HG03442 (cell line): Measurements from ENCODE around the gene RICTOR.
"Not testable (repeated sequence)": the region's sequence is repeated elsewhere in the genome, so short reads cannot be mapped to it uniquely, and the experiment has no call there.

Experiments used
- ATAC-seq: cut with Tn5 transposase; IDR thresholded peaks from one replicate; pipeline ENCODE4 v1.9.1; 2021; ENCODE audit warnings: mild to moderate bottlenecking, moderate library complexity; ENCODE audit not compliant: unreplicated experiment

RICTOR gene

DNA sequence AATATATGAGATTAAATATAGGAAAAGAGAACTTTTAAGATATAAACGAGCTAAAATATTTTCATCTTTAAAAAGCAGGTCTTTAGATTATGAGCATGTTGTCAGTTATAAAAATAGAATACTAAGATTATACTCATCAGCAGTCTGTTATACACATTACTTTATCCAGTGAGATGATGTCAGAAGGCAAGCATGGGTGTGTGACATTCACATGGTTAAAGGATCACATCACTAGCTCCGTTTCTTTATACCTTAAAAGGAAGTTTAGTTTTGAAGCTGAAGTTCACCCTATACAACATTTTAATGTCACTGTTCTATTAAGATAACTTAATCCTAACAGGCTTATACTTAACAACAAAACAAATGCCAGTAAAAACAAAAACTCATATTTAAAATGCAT, 59.6 kb downstream of the RICTOR start:
- no peak for ATAC-seq

GRCh38 chr5:39013938-39014337, 60.3 kb downstream of the RICTOR start:
- ATAC-seq: no peak

- ATAC-seq: not testable (repeated sequence)
Measured at GRCh38 chr5:39010958-39011357, 63.2 kb downstream of the RICTOR start.

DNA sequence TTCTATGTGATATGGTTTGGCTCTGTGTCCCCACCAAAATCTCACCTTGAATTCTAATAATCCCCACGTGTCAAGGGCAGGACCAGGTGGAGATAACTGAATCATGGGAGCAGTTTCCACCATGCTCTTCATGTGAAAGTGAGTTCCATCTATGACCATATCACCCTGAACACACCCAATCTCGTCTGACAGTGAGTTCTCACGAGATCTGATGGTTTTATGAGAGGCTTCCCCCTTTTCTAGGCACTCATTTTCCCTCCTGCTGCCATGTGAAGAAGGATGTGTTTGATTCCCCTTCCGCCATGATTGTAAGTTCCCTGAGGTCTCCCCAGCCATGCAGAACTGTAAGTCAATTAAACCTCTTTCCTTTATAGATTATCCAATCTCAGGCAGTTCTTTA, 64.2 kb downstream of the RICTOR start:
- no peak for ATAC-seq

- ATAC-seq: no peak
Measured at GRCh38 chr5:39009280-39009679, 64.9 kb downstream of the RICTOR start.

- ATAC-seq: no peak
Measured at GRCh38 chr5:39006650-39007049, 67.5 kb downstream of the RICTOR start.

- ATAC-seq: no peak
Measured at GRCh38 chr5:39005566-39006232, 68.5 kb downstream of the RICTOR start.

DNA sequence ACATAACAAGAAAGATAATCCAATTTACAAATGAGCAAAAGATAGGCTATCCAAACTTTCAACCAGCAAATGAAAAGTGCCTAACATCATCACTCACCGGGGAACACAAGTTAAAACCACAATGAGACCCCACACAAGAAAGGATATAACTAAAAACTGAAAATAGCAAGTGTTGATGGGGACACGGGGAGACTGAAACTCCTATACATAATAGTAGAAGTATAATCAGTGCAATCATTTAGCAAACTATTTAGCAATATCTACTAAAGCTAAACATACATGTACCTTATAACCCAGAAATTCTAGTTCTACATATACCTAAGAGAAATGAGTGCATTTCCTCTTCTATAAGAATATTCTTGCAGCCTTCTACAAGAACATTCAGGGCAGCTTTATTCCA, 72.5 kb downstream of the RICTOR start:
- no peak for ATAC-seq

DNA sequence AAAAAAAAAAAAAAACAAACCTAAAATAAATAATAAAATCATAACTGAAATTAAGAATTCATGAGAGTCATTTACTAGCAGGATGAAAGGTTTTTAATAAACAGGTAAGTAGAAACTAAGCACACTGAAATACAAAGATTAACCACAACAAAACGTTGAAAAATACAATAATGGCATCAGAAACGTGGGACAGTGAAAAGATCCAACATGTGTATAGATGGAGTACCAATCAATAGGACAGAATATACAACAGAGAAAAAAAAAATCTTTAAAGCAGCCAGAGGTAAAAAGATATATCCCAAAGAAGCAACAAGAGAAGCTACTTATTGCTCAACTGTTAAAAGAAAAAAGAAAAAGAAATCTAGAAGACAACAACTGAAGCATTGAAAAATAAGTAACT, 75.2 kb downstream of the RICTOR start:
- no peak for ATAC-seq

- no peak for ATAC-seq
Measured at GRCh38 chr5:38997591-38997990, 76.6 kb downstream of the RICTOR start.

DNA sequence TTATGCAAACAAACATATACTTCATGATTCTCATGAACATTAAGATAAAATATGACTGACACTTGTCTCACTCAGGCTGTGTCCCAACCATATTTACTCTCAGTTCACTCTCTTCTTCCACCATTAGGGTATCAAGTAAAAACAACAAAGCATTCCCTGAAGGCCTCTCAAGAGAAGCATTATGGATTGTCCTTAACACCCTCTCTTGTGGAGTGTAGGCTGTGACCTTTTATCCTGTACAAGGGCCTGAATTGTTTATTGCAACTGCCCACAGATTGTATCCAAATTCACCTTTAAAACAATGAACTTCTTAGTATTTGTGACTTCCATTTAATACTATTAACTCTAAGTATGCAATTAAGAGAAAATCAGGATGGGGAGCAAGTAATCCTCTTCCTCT, 78.1 kb downstream of the RICTOR start:
- no peak for ATAC-seq

GRCh38 chr5:38994324-38994927, 79.8 kb downstream of the RICTOR start:
- ATAC-seq: no peak

DNA sequence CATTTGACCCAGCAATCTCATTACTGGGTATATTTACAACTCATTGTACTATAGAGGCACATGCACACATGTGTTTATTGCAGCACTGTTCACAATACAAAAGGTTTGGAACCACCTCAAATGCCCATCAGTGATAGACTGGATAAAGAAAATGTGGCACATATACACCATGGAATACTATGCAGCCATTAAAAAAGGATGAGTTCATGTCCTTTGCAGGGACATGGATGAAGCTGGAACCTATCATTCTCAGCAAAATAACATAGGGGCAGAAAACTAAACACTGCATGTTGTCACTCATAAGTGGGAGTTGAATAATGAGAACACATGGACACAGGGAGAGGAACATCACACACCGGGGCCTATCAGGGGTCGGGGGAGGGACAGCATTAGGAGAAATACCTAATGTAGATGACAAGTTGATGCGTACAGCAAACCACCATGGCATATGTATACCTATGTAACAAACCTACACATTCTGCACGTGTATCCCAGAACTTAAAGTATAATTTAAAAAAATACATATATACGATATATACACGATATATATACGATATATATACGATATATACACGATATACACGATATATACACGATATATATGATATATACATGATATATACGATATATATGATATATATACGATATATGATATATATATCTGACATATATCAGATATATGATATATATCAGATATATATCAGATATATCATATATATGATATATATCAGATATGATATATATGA, 84.1 kb downstream of the RICTOR start:
- ATAC-seq: not testable (repeated sequence)

DNA sequence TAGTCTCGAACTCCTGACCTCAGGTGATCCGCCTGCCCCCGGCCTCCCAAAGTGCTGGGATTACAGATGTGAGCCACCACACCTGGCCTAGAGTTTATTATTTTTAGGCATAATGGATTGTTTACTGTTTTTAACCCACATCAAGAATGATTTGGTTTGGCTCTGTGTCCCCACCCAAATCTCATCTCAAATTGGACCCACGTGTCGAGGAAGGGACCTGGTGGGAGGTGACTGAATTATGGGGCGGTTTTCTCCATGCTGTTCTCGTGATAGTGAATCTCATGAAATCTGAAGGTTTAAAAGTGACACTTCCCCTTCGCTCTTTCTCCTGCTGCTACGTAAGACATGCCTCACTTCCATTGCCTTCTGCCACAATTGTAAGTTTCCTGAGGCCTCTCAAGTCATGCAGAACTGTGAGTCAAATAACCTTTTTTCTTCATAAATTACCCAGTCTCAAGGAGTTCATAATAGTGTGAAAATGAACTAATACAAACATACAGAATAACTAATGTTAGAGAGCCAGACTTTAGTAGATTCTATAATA, 88.2 kb downstream of the RICTOR start:
- ATAC-seq: no peak

DNA sequence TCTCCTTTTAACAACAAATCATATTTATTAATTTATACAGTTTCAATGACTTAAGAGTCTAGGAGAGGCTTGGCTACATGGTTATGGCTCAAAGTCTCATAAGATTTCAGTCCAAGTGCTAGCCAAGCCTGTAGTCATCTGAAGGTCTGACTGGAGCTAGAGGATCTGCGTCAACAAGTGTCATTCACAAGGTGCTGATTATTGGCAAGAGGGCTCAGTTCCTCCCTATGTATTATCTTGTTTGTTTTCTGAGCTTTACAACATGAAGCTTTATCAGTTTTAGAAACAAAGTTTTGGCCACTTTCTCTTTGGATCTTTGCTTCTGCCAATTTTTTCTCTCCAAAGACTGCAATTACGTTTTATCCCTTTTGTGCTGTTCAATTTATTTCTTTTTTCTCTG, 94.7 kb downstream of the RICTOR start:
- ATAC-seq: no peak

GRCh38 chr5:38978036-38978435, 96.2 kb downstream of the RICTOR start:
- no peak for ATAC-seq

GRCh38 chr5:38968665-38969064, 105.5 kb downstream of the RICTOR start:
- ATAC-seq: no peak

DNA sequence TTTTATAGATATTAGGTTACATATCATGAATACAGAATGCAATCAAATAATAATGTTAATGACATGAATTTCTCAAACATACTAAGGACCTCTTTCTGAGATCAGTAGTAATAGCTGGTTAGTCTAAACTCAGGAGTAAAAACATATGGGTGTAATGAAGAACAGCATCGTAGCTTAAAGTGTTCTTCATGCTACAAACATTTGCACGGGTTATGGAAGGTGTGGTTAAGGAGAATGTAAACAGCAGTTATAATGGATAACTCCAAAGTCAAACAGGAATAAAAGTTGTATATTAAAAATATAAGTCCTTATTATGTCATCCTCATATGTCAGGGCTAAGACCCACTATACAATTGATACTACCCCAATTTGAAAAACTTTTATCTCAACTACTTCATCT, 112.5 kb downstream of the RICTOR start:
- no peak for ATAC-seq

- no peak for ATAC-seq
Measured at GRCh38 chr5:38953426-38954012, 120.7 kb downstream of the RICTOR start.

DNA sequence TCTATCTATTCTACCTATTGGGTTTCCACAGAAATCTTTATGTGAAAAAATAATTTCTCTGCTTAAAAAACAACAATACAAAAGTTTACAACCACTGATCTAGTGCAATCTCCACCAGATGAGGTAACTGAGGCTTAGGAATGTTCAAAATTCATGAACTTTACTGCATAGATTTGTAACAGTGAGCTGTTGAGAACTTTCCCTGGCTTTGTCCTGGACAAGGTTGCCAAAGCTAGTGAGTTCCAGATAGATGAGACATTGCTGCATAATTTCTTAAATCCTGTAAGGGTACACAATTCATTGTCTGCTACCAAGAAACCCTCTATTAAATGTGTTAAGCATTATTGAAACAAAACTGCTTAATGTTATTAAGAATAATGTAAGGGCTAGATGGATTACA, 125.7 kb downstream of the RICTOR start:
- ATAC-seq: no peak

- no peak for ATAC-seq
Measured at GRCh38 chr5:38944282-38944681, 129.9 kb downstream of the RICTOR start.

DNA sequence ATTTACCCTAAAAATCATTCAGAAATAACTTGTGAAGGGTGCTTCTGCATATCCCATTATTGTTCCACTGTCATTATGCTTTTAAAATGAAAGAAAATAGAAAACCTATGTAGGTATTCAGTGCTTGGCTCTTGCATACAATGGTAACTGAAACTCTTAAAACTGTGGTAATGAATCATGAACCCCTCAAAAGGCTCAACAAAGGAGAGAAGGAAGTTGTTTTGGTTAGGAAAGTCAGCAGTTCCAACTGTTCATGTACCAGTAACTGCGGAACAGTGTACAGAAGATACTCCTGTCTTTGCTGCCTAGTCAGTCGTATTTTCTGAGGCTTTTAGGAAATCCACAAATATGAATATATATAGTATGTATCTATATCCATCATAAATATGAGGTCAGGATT, 132.3 kb downstream of the RICTOR start:
- no peak for ATAC-seq
